HG03139 (cell line): ENCODE results near the gene SLC31A2.
"Not testable (repeated sequence)": the region's sequence is repeated elsewhere in the genome, so short reads cannot be mapped to it uniquely, and the experiment has no call there.

ENCODE experiments used
- ATAC-seq: cut with Tn5 transposase; IDR thresholded peaks from one replicate; pipeline ENCODE4 v1.9.1; 2021; ENCODE audit not compliant: unreplicated experiment

The SLC31A2 gene

DNA sequence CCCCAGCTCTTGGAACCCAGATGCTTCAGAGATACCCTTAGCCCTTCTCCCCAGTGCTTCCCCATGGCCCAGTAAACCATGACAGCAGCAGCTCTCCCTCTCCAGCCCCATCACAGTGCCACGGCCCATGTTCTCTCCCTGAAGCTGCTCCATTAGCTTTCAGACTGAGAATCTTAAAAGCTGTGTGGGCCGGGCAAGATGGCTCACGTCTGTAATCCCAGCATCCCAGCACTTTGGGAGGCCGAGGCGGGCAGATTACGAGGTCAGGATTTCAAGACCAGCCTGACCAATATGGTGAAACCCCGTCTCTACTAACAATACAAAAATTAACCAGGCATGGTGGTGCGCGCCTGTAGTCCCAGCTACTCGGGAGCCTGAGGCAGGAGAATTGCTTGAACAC is 1.2 kb upstream of the SLC31A2 start:
- not testable (repeated sequence) for ATAC-seq

DNA sequence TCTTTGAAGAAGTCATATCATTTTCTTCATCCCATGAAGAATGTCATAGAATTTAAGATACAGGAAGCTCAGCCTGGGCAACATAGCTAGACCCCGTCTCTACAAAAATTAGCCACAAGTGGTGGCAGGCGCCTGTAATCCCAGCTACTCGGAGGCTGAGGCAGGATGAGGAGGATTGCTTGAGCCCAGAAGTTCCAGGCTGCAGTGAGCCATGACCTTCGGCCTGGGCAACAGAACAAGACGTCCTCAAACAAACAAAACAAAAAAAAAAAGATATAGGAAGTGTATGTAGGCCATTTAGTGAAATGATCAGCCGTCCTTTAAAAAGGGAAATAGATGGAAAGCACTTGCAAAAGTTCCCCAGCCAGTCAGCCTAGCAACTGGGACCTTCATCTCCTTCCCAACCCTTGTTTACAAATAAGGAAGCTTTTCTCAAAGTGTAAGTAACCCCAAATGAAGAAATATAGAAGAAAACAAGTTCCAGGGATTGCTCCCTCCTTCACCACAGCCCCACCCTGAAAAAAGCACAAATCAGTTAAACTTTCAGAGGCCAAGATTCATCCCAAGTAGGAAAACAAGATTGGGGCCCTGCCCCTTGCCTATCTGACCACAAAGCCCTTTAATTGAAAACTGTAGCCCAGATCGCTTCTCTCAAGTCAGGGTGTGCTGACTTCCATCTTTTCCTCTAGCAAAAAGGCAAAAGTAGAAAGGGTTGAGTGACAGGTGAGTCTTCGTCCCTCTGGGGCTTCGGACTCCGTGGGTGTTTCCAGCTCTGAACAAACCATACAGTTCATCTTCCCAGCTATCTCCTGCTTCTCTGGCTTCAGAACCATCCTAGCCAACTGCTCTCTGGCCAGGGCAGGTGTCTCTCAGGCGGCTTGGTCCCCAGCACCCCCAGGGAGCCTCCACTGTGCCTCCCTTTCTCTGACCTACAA is 1.2 kb downstream of the SLC31A2 start:
- ATAC-seq = no peak

DNA sequence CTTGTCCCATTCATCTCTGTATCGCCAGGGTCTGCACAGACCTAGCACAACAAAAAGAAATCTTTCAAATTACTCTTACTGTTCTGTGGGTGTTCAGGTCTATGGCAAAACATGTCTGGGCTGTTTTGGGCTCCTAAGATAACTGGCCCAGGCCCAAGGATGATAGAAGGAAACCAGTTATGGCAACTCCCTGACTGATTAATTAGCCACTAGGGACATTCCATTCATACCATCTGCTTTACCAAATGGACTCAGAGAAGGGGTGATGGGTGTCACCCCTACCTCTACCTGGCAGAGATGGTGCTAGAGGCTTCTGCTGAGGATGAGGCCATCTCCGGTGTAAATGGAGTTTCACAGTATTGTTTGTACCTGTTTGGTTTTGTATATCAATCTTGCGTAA is 1.9 kb downstream of the SLC31A2 start:
- no peak for ATAC-seq

DNA sequence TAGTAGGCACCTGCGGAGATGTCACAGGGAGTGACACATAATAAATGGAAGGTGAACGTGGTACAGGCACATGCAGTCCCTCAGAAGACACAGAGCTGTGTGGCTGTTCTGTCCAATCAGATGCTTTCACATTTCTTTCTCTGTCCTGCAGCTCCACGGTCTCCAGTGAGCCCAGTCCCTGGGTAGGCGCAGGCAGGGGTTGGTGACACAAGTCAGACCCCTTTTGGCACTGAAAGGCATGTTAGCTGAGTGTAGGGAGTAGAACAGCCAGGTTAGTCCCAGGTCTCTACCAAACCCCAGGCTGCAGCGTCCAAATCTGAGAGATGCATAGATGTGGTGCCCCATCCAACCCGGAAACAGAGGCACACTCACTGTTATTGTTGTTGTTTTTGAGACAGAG is 2.8 kb downstream of the SLC31A2 start:
- ATAC-seq = no peak

DNA sequence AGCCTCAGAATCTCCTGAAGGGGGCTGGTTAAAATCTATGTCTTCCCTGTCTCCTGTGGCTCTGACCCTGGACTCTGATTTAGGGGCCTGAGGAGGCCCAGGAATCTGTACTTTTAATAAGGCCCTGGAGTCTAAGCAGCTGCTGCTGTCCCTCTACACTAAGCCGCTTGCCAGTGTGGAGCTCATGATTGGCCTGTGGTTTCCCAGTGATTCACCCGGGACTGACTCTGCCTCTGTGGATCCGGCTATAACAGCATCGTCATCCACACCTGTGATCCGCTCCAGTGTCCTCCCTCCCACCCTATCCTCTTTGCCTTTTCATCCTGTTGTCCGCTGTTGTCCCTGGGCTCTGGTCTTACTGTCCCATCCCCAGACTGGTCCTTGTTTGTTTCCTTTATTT is 3.7 kb downstream of the SLC31A2 start:
- no peak for ATAC-seq

DNA sequence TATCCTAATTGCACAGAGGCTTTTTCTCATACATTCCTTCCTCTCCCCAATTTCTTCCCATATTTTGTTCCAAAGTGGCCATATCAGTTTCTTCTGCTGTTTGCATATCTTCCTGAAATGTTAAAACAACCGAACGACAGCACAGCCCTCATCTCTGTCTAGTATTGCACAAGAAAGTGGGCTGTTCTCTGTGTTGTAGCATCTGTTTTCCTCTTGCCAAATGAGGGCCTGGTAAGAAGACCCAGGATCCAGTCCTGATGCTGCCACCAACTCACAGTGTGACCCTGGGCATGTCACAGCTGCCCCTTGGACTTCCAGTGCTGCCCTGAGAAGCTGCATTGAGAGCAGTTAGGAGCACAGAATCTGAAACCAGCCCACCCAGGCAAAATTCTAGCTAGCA is 4.1 kb downstream of the SLC31A2 start:
- ATAC-seq = no peak

DNA sequence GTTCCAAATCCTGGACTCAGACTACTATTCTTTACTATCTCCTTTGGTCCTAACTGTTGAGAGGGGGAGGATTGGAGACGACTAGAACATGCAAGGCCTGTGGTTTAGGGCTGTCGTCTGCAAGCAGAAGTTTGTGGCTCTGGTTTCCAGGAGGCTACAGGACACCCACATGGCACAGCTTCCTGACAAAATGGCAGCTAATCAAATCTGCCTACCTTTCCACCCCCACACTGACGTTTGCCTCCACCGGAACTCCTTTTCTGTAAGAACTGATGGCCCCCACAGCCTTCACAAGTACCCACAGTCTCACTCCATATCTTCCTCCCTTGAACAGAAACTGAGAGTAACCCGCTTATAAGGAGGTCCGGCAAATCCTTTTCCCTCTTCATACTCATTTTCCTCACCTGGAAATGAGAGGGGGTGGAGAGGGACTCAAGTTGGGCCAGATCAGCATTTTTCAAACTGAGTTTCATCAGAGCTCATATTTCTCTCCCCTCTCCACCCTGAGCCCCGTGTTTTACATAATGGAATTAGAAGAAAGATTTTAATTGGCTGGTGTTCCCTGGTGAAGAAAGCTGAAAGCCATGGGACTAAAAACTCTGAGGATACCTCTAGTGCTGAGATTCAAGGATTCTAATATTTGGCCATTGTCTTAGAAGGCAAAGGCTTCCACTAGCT is 5.2 kb downstream of the SLC31A2 start:
- no peak for ATAC-seq

DNA sequence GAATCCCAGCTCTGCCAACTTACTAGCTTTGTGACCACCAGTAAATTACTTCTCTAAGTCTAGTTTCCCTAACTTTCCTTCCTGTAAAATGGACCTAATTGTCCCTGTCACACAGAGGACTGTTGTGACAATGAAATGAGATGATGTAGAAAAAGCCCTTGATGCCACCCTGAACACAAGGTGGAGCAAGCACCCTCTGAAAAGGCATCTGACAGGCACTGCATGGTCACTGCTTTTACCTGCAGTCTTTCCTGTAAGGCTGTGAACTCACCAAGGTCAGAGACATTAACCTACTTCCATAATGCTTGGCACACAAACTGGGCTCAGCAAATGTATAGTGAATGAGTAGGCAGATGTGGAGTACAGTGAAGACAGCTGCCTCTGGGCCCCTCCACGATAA is 6.1 kb downstream of the SLC31A2 start:
- ATAC-seq = no peak

DNA sequence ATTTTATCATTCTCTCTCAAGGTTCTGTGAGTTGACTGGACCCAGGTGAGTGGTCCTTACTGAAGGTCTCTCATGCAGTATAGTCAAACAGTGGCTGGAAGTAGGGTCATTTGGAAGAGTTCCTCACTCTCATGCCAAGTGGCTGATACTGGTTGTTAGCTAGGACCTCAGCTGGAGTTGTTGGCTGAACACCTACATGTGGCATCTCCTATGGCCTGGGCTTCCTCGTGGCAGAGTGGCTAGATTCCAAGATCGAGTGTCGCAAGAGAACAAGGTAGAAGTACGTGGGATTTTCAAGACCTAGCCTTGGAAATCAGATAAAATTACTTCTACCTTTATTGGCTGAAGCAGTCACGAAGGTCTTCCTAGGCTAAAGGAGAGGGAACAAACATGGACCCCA is 7.6 kb downstream of the SLC31A2 start:
- ATAC-seq = no peak

DNA sequence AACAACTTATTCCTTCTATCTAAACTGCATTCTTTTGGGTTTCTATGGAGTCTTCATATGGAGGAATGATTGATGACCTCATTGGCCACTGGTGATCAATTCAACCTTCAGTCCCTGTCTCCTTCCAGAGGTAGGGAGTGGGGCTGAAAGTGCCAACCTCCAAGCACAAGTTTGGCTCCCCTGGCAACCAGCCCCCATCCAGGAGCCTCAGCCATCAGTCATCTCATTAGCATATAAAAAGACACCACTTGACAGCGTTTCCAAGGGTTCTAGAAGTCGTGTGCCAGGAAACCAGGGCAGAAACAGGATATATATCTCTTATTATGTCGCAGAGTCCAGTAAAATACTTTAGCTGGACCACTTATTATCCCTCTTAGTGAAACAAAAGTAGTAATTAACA is 9.8 kb downstream of the SLC31A2 start:
- ATAC-seq = no peak

DNA sequence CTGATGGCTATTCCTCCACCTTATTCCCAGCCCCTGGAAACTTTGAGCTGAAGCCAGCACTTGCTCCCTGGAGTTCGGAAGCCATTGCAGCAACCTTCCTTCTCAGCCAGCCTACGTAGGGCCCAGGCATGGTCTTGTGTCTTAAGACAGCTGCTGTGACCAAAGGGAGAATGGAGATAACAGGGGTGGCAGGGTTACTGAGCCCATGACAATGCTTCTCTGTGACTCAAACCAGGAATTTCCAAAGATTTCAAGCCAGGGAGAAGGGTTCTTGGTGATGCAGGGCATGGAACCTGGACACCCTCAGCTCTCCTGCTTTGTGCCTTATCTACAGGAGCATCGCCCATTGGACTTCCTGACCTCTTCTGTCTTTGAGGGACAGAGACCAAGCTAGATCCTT is 12.2 kb downstream of the SLC31A2 start:
- ATAC-seq = no peak

DNA sequence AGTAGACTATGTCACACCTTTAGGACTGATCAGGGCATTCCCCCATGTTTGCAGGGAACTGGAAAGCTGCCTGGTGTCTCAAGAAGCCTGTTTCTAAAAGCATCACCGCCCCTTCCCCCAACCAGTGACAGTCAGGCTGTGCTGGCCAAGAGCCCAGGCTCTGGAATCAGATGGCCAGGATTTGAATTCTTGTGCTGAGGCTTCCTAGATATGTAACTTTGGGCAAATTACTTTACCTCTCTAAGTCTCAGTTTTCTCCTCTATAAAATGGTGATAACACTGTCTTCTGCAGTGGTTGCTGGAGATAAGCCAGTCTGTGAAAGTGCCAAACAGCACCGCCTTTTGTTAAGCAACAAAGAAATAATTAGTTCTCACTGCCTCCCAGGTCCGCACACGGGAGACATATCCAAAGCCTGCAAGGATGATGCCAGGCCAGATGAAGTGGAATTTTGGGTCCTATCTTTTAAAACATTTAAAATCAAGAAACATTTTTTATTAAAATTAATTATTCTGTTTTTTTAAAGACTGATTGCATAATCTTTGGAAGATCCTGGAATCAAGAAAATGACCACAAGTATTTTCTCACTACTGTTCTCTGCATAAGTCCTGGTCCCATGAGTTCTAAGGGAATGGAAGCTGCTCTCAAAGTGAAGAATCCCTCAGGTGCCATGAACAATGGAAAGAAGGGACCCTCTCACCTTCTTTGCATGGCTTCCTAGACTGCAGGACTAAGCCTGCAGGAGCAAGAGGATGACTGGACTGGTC is 13.9 kb downstream of the SLC31A2 start:
- ATAC-seq = no peak

DNA sequence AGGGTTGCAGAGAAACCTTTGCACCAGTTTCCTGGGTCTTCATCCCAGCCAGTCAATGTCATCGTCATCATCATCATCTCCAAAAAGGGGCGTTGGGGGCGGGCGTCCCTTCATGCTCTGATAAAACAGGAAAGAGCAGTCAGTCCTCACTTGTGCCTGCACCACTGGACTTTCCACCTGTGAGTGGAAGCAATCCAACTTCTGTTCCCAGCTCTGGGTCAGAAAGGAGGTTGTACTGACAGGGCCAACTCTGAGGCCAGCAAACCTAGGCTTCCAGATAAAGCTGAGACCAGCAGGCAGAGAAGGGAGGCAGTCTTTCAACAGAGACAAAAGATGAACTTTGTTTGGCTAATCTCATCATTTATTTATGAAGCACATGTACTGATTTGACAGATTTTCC is 15.2 kb downstream of the SLC31A2 start:
- ATAC-seq = no peak

DNA sequence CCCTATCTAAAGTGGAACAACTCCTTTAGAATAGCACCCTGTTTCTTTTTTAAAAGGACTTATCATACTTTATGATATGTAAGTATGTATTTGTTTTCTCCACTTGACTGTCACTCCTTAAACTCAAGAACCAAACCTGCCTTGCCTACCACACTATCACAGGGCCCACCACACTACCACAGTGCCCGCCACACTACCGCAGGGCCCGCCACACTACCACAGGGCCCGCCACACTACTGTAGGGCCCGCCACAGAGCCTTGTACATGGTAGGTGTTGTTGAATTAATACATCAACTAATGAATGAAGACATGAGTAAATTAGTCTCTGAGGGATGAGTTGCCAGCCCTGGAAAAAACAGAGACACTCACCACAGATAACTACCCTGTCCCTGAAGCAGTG is 18.0 kb downstream of the SLC31A2 start:
- no peak for ATAC-seq

DNA sequence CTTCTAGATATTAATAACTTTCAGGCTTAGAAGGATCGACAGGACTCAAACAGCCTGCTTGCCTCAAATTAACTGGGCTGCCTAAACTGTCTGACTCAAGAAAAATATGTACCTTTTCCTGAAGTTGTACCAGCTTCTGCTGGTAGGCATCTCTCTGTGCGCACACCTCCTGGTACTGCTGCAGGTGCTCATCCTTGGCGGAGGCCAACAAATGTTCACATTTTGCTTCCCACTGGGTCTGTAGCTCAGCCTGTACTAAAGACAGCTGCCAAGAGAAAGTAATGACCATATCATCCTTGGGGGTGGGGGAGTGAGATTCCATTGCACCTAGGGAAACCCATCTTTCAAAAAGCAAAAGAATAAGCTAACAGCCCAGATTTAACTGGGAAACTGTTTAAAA is 22.5 kb downstream of the SLC31A2 start:
- no peak for ATAC-seq

DNA sequence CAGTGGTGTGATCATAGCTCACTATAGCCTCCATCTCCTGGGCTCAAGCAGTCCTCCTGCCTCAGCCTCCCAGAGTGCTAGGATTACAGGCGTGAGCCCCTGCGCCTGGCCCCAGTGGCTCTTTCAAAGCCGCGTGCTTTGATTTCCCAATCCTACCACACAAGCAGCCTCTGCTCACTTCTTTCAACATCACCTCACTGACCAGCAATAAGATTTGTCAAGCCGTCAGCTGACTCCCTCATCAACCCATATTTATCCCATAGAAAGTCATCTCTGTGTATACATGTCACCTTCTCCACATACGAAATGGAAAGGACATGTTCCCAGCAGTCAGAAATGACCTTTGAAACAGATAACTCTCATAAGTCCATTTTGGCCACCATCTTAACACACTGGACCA is 26.0 kb downstream of the SLC31A2 start:
- ATAC-seq = no peak

DNA sequence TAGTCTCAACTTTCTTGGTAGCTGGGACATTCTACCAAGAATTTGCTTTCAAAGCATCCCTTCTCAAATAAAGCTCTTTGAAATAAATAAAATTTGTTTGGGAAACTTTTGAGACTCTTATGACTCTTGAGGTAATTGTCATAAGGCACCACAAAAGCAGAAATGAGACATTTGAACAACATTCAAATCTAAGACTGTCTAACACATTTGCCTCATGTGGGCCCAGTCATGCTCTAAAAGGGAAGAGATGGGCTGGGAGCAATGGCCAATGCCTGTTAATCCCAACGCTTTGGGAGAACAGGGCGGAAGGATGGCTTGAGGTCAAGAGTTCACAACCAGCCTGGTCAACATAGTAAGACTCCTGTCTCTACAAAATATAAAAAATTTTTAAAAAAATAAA is 26.4 kb downstream of the SLC31A2 start:
- ATAC-seq = no peak

DNA sequence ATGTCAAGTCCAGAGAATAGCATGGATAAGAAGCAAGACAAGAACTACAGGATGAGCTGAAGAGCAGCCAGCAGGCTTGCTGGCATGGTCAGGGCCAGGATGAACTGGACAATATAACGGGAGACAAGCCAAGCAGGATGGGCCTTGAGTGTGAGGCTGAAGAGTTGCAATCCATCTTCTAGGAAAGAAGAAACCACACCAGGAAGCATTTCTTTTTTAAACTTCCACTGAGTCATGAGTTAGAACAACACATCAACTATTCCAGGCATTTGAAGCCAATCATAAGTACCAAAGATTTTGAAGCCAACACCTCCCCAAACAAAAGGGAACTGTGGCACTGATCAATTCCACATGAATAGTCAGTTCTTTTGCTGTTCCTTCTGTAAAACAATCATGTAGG is 27.3 kb downstream of the SLC31A2 start:
- ATAC-seq = no peak

DNA sequence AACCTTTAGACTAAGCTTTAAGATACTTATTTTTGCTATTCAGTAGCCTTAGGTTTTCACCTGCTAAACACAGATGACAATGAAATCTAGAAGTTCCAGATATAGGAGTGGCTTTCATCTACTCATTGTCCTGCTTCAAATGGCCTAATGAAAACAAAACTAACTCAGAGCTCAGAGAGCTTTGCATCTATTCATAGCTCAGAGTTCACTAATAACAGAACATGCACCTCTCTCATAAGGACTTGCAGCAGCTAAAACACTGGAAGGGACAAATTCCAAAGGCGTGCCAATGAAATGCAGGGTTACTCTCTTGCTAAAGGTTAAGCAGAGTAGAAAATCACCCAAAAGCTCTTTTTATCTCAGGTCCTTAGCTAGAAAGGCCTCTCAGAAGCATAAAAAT is 29.0 kb downstream of the SLC31A2 start:
- ATAC-seq = no peak

DNA sequence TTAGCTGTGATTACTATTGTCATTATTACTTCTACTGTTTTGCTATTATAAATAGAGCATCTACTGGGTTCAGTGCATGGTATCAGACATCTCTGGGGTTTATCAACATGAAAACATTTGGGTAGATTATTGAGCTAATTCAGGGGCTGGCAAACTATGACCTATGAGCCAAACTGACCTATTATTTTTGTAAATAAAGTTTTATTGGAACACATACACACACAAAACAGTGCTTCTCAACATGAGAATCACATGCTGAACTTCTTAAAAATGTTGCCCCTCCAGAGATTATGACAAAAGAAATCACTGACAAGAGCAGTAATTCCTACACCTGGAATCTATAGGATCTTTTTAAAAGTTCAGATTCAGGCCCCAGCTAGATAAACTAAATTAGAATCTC is 30.4 kb downstream of the SLC31A2 start:
- ATAC-seq = no peak

DNA sequence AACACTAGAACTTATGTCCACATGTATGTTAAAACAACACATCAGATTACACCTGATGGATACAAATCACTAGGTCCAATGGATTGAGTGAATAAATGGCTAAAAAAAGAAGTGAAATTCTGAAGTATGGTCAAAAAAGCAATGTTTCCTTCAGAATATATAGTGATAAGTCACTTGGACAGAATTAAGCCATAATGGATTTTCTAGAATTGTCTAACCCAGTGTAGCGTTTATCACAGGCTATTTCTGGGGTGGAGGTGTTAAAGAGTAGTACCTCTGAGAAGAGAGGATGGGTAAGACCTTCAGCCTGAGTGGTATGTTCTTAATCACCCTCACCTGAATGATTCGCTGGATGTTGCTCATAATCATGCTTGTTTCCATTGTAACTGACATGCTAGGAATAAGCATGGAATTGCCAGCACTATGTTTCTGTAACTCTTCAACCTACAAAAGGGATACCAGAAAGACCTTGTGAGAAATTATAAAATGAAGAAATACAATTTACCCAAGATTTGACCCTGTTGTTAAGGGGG is 33.2 kb downstream of the SLC31A2 start:
- no peak for ATAC-seq

DNA sequence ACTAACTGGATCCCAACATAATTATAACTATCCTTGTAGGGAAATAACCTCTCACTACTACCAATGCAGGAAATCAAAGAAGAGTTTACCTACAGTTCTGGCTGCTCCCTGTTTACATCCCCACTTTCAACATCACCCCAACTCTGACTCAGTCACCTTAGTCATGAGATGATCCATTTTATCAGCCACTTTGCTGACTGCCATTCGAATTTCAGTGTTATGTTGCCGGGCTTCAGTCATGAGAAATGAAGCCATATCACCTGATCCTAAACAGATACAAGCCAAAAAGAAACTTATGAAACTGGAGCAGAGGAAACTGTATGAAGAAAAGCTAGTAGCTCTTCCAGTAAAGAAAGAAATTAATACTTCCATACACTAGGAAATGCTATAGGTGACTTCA is 33.7 kb downstream of the SLC31A2 start:
- ATAC-seq = no peak
